HG03103 (cell line): ENCODE measurements around the gene MOGAT2.
"Not testable (repeated sequence)": the region's sequence is repeated elsewhere in the genome, so short reads cannot be mapped to it uniquely, and the experiment has no call there.

Experiments
- ATAC-seq: cut with Tn5 transposase; IDR thresholded peaks from one replicate; pipeline ENCODE4 v1.9.1; 2021; ENCODE audit warnings: low read depth; ENCODE audit not compliant: unreplicated experiment

Gene MOGAT2

GRCh38 chr11:75718419-75719339 is 1.0 kb downstream of the MOGAT2 start:
- no peak for ATAC-seq

DNA sequence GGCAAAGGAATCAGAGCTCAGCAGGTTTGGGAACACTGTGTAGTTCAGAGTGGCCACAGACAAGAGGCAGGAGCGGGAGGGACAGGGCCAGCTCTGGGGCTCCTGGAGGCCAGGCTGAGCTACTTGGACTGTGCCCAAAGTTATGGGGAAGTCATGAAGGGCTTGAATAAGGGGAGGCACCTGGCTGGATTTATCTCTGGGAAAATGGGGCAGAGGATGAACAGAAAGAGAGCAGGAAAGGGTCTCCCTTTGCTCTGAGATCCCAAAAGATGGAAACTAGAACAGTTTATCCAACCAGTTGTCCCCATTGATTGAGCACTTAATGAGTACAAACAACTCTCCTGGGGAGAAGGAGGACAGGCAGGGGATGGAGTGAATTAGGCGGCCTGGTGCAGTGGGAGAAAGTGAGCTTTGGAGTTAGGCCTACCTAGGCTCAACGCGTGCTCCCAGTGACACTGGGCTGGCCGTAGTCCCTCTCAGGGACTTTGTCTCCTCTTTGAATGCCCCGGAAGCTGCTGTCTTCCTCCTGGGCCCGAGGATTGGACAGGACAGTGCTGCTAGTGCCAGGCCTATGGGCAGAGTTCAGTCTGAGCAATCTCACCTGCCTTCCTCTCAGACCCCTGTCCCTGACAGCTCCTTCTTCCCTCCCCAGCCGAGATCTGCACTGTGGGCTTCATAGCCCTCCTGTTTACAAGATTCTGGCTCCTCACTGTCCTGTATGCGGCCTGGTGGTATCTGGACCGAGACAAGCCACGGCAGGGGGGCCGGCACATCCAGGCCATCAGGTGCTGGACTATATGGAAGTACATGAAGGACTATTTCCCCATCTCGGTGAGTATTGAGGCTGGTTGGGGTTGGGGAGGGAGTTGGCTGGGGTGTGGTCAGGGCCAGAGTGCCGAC is 2.0 kb downstream of the MOGAT2 start:
- ATAC-seq: no peak

GRCh38 chr11:75720639-75721038 is 3.0 kb downstream of the MOGAT2 start:
- no peak for ATAC-seq

- no peak for ATAC-seq
Observed at GRCh38 chr11:75721852-75722668, 4.4 kb downstream of the MOGAT2 start.

GRCh38 chr11:75722669-75723042 is 5.0 kb downstream of the MOGAT2 start:
- ATAC-seq: no peak

GRCh38 chr11:75725547-75726320 is 8.1 kb downstream of the MOGAT2 start:
- no peak for ATAC-seq

DNA sequence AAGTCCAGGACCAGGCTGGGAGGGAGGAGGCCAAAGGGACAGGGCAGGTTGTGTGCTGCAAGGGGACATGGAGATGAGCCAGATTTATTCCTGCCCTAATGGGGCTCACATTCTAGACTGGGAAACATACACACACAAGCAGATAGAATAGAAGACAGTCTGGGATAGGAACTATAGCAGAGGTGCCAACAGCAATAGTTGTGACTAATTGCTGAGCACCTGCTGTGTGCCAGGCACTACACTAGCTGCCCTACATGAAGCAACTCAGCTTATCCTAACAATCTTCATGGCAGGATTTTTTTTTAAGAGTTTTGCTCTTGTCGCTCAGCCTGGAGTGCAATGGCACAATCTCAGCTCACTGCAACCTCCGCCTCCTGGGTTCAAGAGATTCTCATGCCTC is 11.4 kb downstream of the MOGAT2 start:
- no peak for ATAC-seq

DNA sequence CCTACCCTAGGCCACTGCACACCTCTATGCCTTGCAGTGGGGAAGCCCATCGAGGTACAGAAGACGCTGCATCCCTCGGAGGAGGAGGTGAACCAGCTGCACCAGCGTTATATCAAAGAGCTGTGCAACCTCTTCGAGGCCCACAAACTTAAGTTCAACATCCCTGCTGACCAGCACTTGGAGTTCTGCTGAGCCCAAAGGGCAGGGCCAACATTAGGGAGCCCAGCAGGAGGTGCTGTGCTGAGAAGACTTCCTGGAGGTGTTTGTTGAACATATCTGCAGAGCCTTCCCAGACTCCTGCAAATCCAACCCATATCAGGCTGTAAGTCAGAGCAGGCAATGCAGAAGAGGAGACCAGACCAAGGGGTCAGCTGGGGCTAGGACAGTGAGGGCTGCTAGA is 13.5 kb downstream of the MOGAT2 start:
- no peak for ATAC-seq

DNA sequence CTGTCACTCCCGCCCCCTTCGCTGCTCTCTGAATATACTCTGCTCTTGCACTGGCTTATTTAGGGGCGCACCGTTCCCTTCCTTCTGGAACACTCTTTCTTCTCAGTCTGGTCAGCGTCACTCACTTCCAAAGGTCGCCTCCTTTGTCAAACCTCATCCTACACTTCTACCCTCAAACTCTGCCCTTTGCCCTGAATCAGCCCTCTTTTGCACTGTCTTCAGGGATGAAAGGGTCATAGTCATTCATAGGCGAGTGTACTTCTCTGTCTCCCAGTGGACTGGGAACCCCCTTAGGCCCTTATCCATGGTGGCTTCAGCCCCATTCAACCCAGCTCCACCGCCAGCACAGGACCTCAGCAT is 15.4 kb downstream of the MOGAT2 start:
- ATAC-seq: no peak

DNA sequence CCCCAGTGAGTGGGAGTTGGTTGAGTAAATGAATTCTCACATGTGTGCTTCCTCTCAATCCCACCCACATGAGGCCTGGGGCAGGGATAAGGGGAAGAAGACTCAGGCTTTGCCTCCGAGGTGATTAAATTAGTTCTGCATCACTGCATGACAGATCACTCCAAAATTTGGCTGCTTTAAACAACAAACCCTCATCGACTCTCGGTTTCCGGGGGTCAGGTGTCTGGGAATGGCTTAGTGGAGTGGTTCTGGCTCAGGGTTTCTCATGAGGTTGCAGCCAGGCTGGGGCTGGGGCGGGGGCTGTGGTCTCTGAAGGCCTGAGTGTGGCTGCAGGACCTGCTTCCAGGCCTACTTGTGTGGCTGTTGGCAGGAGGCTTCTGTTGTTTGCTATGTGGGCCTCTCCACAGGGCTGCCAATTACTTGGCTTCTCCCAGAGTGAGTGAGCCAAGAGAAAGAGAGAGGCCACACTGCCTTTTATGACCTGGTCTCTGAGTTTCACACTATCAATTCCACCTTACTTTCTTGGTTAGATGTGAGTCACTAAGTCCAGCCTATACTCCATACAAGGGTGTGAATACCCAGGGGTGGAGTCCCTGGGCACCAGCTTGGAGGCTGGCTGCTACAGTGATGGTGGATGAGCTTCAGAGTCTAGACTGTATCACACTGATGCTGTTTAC is 15.9 kb downstream of the MOGAT2 start:
- ATAC-seq: no peak

DNA sequence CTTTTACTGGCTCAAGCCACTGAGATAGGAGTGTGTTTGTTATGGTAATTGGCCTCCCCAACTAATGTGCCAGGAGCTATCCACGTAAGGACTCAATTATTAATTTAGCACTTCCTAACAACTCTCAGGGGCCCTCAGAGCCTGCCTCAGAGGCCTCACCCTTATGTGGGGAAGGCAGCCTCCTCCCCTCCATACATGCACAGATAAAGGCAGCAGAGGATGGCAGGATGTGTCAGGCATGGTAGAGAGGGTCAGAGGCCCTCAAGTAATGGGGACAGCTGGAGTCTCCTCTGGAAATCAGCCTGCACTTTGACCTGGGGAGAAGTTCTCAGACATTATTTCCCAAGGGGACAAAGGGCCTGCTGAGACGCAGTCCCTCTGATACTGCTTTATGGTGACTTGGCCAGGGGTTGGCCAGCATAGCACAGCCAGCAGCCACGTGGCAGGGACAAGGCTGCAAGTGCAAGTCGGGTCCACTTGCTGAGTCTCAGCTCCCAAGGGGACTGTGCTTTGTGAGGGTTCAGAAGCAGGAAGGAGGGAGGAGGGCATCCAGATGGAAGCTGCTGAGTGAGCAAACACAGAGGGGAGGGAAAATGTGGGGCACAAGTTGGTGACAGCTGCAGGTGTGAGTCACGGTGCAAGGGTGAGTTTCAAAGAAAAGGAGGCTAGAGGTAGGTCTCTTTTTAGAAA is 17.0 kb downstream of the MOGAT2 start:
- no peak for ATAC-seq

DNA sequence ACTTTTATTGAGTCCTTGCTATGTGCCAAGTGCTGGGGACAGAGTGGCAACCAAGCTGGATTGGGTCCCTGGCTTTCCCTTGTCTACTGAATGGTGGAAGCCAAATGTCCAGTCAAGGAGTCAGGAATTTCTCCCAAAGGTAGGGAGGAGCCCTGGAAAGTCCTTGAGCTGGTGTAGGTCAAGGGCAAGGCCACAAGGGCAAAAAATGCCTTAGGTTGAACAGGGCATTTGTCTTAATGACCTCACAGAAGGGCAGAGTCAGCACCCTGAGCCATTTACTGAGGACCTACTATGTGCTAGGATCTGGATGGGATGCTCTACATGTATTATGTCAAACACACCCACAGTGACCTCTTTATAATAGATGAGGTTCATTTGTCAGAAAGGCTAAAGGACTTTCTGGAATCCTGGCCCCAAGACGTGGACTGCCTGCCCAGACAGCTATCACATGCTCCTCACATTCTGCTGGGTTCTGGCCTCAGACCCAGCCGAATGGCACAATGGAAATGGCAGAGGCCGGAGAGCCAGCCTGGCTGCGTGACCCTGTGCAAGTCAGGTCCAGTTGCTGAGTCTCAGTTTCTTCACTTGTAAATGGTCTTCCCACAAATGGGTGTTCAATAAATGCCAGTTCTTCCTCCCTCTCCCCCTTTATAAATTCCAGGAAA is 17.7 kb downstream of the MOGAT2 start:
- no peak for ATAC-seq

- no peak for ATAC-seq
Observed at GRCh38 chr11:75737314-75737713, 19.7 kb downstream of the MOGAT2 start.

DNA sequence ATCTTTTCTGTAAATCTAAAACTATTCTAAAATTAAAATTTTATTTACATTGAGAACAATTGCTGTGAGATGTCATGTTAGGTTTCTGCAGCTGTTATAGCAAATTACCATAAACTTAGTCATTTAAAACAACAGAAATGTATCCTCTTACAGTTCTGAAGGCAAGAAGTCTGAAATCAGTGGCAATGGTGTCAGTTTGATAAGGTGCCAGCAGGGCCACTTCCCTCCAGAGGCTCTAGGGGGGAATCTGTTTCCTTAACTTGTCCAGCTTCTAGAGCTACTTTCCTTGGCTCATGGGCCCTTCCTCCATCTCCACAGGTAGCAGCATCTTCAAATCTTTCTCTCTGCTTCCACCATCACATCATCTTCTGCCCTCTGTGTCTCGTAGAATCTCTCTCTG is 23.0 kb downstream of the MOGAT2 start:
- no peak for ATAC-seq

DNA sequence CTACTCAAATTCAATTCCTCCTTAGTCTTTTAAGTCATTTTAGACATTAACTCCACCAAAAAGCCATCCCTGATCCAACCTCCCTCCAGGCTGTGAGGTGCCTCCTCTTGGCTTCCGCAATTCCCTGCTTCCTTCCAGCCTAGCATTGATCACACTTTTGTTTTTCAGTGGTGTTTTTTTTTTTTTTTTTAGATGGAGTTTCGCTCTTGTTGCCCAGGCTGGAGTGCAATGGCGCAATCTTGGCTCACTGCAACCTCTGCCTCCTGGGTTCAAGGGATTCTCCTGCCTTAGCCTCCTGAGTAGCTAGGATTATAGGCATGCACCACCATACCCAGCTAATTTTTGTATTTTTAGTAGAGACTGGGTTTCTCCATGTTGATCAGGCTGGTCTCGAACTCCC is 25.5 kb downstream of the MOGAT2 start:
- ATAC-seq: not testable (repeated sequence)

DNA sequence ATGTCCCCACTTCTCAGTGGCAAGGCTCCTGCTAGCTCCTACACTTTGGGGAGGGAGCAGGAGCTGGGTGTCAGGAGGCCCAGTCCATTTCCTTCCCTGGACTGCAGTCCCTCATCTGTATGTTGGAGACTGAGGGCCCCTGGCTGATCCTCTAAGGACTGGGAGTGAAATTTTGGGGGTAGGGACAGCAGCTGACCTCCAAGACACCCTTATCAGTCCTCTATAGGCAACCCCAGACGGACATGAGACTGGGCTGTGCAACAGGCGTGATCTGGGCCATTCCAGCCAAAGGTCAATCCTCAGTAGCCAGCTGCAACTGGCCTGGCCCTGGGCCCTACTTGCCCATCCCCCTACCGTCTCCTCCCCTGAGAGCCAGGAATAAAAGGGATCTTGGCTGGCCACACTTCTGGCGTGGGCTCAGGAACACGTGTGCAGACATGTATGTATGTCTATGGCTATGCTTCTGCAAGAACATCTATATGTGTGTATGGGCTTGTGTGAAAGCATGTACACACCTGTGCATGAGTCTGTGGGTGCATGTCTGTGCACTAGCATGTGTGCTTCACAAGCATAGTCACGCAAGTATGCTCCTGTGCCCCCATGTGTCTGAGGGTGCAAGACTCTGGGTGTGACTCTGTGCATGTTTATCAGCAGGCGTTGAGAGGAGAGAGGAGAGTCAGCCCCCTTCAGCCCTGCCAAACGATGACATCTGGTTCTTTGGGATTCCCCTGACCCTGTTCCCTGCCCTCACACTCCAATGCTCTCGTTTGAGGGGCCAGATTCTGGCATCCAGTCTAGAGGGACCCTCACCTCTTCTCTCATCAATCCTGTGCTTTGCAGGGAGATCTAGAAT is 26.3 kb downstream of the MOGAT2 start:
- no peak for ATAC-seq

GRCh38 chr11:75745807-75746206 is 28.2 kb downstream of the MOGAT2 start:
- no peak for ATAC-seq
